Transverse colon (tissue), 4 donors: ENCODE measurements around the gene TMEM63B. TPM values are rescaled to one million over a fixed set of nuclear protein-coding genes. Genes with fewer than 3 reads are reported as not detected.

Source experiments
- DNase-seq: peaks from one replicate; pipeline ENCODE4 v3.0.0-alpha.2; 2019
- H3K27ac ChIP-seq, 4 donors: fragments of 200-600 bp; sonication (generic); 2 replicates each; pipeline ENCODE4 v1.5.1; 2016 to 2018; ENCODE audit warnings: inconsistent platforms in 4 of 4
- H3K27me3 ChIP-seq: fragments of 200-600 bp; sonication (generic); 2 replicates; pipeline ENCODE4 v1.5.1; 2017; ENCODE audit warnings: inconsistent platforms
- H3K36me3 ChIP-seq, 4 donors: fragments of 200-600 bp; sonication (generic); 2 replicates each; pipeline ENCODE4 v1.5.1; 2017 to 2019; ENCODE audit warnings: inconsistent platforms in 4 of 4
- H3K4me1 ChIP-seq, 4 donors: fragments of 200-600 bp; sonication (generic); 2 replicates each; pipeline ENCODE4 v1.5.1; 2017 to 2020; ENCODE audit warnings: inconsistent platforms in 4 of 4
- H3K4me3 ChIP-seq, 4 donors: fragments of 200-600 bp; sonication (generic); 1 replicate in 1 of 4; 2 replicates in 3 of 4; pipeline versions ENCODE4 v1.5.1 to v1.6.1; 2017 to 2019; ENCODE audit warnings: inconsistent platforms in 4 of 4
- H3K9me3 ChIP-seq, 2 donors: fragments of 200-600 bp; sonication (generic); 2 replicates each; pipeline ENCODE4 v1.5.1; 2017 to 2019; ENCODE audit warnings: inconsistent platforms in 2 of 2
- CTCF ChIP-seq, 5 experiments: fragments of 200-600 bp in 3 of 5; fragments of 450-650 bp in 2 of 5; sonication (generic) in 3 of 5; IDR thresholded peaks; 1 replicate in 2 of 5; 2 replicates in 3 of 5; pipeline ENCODE4 v1.5.1; 2016 to 2017; ENCODE audit warnings: antibody characterized with exemption in 5 of 5, inconsistent platforms in 3 of 5, mild to moderate bottlenecking in 2 of 5, moderate library complexity in 1 of 5
- EP300 ChIP-seq: sonication (generic); formaldehyde crosslinking; IDR thresholded peaks from one replicate; pipeline ENCODE4 v1.6.1; 2017; ENCODE audit warnings: antibody characterized with exemption, low read depth
- POLR2A ChIP-seq: fragments of 450-650 bp; IDR thresholded peaks from one replicate; pipeline ENCODE4 v1.6.1; 2016; ENCODE audit warnings: antibody characterized with exemption, mild to moderate bottlenecking, moderate library complexity
- POLR2AphosphoS5 ChIP-seq, 3 donors: sonication (generic); formaldehyde crosslinking; IDR thresholded peaks; one replicate each; pipeline ENCODE4 v1.6.1; 2016; ENCODE audit warnings: antibody characterized with exemption in 3 of 3
- WGBS, 2 donors: methylation state at CpG; one replicate each; pipeline ENCODE4 v1.1.5; 2018; ENCODE audit warnings: low coverage in 1 of 2; 5-methylcytosine and 5-hydroxymethylcytosine counted together
- in situ Hi-C, 4 donors: fragments of 200-750 bp; cut with MboI; loops; one replicate each; pipeline versions ENCODE4 v1.15.0 to v1.15.1; 2017; ENCODE audit warnings: low sequenced_read_pairs in 3 of 4, low pct_ligation_motif_present in 1 of 4, low pct_unique_long_range_greater_than_20kb in 1 of 4
- intact Hi-C: fragments of 100-400 bp; cut with DNase I; formaldehyde crosslinking; loops from one replicate; pipeline ENCODE4 v1.15.1; 2023; ENCODE audit warnings: low total_unique reads
- total RNA-seq, 4 donors: library from RNA; depleted of rRNA; stranded (reverse); fragments of >200 nt; gene quantifications; one replicate each; pipeline ENCODE4 v1.1.0, GENCODE V29; 2016

Gene TMEM63B
- total RNA-seq, 4 donors from 2014 or later: 35.0 to 258 (median 89.4) TPM

- H3K36me3 ChIP-seq: no peaks in the 10 kb centered on the region
- H3K4me3 ChIP-seq: no peak overlapping the region
- no peak for DNase-seq
- in situ Hi-C loops (loop anchor here in 2 of 4 donors (25.0 kb wide), 1 partner anchor 180 kb away; the partner anchor contains the start of gene SPATS1 (in 2 of the 2)), intact Hi-C loops (no loop called here)
- H3K9me3 ChIP-seq: no peaks in the 10 kb centered on the region
- WGBS, 2 donors: 79 to 85% methylated on average over 6 to 11 of the region's 11 CpGs
- TF ChIP-seq EP300: no peak
- no peak for TF ChIP-seq POLR2AphosphoS5 (IDR thresholded peaks at IDR 0.05)
- no peak for TF ChIP-seq POLR2A
- no peak for TF ChIP-seq CTCF (IDR thresholded peaks at IDR 0.05)
- peaks cover 0 to 9% (median 3%) of the 10 kb centered on the region in 4 donors for H3K4me1 ChIP-seq
- no peak overlapping the region for H3K27ac ChIP-seq
- no peaks in the 10 kb centered on the region for H3K27me3 ChIP-seq
Observed at GRCh38 chr6:44157152-44157521, 29.8 kb downstream of the TMEM63B start.

- DNase-seq: no peak
- H3K4me3 ChIP-seq: no peak within 1 kb of the TSS
- no peaks in the 10 kb centered on the region for H3K27me3 ChIP-seq
- no peaks in the 10 kb centered on the region for H3K36me3 ChIP-seq
- no peak within 1 kb of the TSS for H3K27ac ChIP-seq
- intact Hi-C loops: no loop called here
- in situ Hi-C loops: loop anchor here in 2 of 4 donors (25.0 kb wide), 1 partner anchor 179 kb away; the partner anchor contains the start of gene SPATS1 (in 2 of the 2)
- WGBS, 2 donors: 88% methylated on average over 5 of the region's 5 CpGs; no CpG with 5 or more reads in 1 of the 2 donors
- H3K4me1 ChIP-seq: peaks cover 0 to 9% (median 3%) of the 10 kb centered on the region in 4 donors
- TF ChIP-seq POLR2A (no peak), CTCF (IDR thresholded peaks at IDR 0.05) (no peak), EP300 (no peak), POLR2AphosphoS5 (IDR thresholded peaks at IDR 0.05) (no peak)
- H3K9me3 ChIP-seq: no peaks in the 10 kb centered on the region
Observed at GRCh38 chr6:44158770-44159228, 31.4 kb downstream of the TMEM63B start, which contains the start of gene CAPN11. TSS of gene CAPN11 (plus strand) at chr6:44158820. CDS start at chr6:44158849, 29 bp downstream.

- H3K4me3 ChIP-seq: no peak overlapping the region
- intact Hi-C loops: no loop called here
- WGBS, 2 donors: 71% methylated on average over 8 of the region's 8 CpGs; no CpG with 5 or more reads in 1 of the 2 donors
- H3K4me1 ChIP-seq: peaks cover 0 to 1% (median 0%) of the 10 kb centered on the region in 4 donors
- no peak for TF ChIP-seq CTCF (IDR thresholded peaks at IDR 0.05)
- TF ChIP-seq POLR2A: no peak
- no peak for TF ChIP-seq EP300
- no peak for TF ChIP-seq POLR2AphosphoS5 (IDR thresholded peaks at IDR 0.05)
- H3K36me3 ChIP-seq: no peaks in the 10 kb centered on the region
- no peak overlapping the region for H3K27ac ChIP-seq
- DNase-seq: no peak
- no peaks in the 10 kb centered on the region for H3K27me3 ChIP-seq
- H3K9me3 ChIP-seq: no peaks in the 10 kb centered on the region
- in situ Hi-C loops: loop anchor here in 2 of 4 donors (10.0 to 25.0 kb wide), 2 partner anchors 73 to 175 kb away; partner anchors contain the start of gene SPATS1 (in 2 of the 2)
Observed at GRCh38 chr6:44161997-44162338, 34.6 kb downstream of the TMEM63B start.

GRCh38 chr6:44162876-44163625, 35.7 kb downstream of the TMEM63B start:
- TF ChIP-seq EP300: no peak
- TF ChIP-seq POLR2AphosphoS5 (IDR thresholded peaks at IDR 0.05): no peak
- no peak for TF ChIP-seq POLR2A
- no peak for TF ChIP-seq CTCF (IDR thresholded peaks at IDR 0.05)
- H3K27me3 ChIP-seq: no peaks in the 10 kb centered on the region
- H3K36me3 ChIP-seq: no peaks in the 10 kb centered on the region
- no peak for DNase-seq
- no peaks in the 10 kb centered on the region for H3K9me3 ChIP-seq
- peaks cover 0 to 4% (median 0%) of the 10 kb centered on the region in 4 donors for H3K4me1 ChIP-seq
- 70% methylated on average over 6 of the region's 8 CpGs; no CpG with 5 or more reads in 1 of the 2 donors for WGBS, 2 donors
- in situ Hi-C loops (loop anchor here in 2 of 4 donors (10.0 to 25.0 kb wide), 2 partner anchors 72 to 174 kb away; partner anchors contain the start of gene SPATS1 (in 2 of the 2)), intact Hi-C loops (no loop called here)
- no peak overlapping the region for H3K27ac ChIP-seq
- no peak overlapping the region for H3K4me3 ChIP-seq
